HuH-7.5 (cell line): ENCODE measurements around the gene GBP3.
A peak's percentile ranks its signal among the peaks of the same experiment; 100 is the strongest.
"Not testable (repeated sequence)": the region's sequence is repeated elsewhere in the genome, so short reads cannot be mapped to it uniquely, and the experiment has no call there.

Experiments
- DNase-seq: peaks from one replicate; pipeline ENCODE4 v3.0.0; 2011; ENCODE audit warnings: low spot score

Gene GBP3, protein sequence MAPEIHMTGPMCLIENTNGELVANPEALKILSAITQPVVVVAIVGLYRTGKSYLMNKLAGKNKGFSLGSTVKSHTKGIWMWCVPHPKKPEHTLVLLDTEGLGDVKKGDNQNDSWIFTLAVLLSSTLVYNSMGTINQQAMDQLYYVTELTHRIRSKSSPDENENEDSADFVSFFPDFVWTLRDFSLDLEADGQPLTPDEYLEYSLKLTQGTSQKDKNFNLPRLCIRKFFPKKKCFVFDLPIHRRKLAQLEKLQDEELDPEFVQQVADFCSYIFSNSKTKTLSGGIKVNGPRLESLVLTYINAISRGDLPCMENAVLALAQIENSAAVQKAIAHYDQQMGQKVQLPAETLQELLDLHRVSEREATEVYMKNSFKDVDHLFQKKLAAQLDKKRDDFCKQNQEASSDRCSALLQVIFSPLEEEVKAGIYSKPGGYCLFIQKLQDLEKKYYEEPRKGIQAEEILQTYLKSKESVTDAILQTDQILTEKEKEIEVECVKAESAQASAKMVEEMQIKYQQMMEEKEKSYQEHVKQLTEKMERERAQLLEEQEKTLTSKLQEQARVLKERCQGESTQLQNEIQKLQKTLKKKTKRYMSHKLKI

DNA sequence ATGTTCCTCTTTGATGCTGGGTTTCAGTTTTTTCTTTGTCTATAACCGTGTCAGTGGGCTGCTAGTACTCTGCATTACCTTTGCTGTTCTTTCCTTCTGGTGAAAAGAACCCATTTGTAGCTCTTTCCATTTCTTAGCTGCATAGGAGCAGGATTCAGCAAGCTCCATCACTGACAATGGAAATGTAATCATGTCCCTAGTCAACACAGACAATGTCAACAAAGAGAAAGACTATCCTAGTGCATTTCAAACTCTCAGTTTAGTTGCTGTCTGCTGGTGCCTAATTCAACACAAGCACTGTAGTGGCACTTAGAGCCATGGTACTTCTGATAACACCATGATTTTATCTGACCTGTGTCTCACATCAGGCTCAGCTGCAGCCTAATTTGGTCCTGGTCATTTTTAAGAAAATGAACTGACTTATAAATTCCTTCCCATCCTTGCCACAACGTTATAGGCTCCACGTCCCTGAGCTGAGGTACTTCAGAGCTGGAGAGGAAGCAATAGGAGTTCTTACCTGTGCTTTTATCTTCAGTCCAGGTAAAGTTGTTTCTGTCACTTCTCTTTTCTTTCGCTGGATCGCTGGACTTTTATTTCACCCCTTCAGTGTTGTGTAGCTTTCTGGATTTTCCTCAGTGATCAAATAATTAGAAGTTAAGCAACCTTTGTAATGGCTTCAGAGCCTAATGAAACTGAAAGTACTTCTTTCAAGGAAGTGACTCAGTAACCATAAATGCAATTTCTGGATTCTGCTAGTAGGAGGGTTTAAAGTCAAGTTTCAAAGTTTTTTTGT is at the start of gene GBP3:
Gene GBP3, minus strand, starts transcription at position 700 of the 793 bp plus-strand sequence. CDS start 2,145 bp downstream, outside the sequence.
- DNase-seq = no peak

DNA sequence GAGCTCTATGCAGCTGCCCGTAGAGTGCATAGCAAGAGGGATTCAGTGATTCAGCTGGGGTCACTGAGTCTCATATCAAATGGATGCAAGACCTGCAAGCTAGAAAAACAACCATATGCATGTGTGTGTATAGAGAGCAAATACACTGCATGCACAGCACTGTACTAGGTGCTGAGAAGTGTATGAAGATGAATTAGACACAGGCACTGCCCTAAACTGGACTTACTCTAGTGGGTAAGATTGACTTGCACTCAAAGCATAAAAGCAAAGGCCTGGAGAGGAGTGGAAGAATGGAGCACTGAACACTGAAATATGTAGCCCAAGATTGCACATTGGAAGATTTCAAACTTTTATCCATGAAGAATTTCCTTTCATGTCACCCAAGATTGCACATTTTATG is 47.8 kb upstream of the GBP3 start:
- no peak for DNase-seq

DNA sequence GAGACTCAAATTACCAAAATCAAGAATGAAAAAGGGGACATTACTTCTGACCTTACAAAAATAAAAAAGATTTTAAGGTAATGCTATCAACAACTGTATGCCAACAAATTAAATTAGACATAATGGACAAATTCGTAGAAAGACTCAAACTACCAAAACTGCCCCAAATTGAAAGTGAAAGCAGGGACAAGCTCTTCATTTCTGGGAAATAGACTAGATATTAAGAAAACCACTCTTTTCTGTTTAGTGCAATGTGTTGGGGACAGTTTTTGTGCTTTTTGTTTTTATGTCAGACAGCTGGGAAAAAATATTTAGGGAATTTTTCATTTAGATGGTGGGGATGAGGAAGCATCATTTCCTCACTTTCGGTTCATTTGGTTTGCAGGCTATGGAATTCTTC is 47.3 kb upstream of the GBP3 start:
- DNase-seq = no peak

DNA sequence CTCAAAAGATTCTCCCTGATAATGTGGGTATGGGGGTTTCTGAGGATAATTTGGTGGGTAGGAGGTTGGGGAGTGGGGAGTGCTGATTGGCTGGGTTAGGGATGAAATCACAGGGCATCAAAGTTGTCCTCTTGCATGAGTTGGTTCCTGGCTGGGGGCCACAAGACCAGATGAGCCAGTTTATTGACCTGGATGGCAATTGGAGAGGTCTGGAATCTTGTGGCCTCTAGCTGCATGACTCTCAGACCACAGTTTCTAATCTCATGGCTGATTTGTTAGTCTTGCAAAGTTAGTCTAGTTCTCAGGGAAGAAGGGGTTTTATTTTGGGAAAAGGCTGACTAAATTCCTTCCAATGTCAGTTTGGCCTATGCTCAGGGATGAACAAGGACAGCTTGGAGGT is 45.6 kb upstream of the GBP3 start:
- DNase-seq = no peak

DNA sequence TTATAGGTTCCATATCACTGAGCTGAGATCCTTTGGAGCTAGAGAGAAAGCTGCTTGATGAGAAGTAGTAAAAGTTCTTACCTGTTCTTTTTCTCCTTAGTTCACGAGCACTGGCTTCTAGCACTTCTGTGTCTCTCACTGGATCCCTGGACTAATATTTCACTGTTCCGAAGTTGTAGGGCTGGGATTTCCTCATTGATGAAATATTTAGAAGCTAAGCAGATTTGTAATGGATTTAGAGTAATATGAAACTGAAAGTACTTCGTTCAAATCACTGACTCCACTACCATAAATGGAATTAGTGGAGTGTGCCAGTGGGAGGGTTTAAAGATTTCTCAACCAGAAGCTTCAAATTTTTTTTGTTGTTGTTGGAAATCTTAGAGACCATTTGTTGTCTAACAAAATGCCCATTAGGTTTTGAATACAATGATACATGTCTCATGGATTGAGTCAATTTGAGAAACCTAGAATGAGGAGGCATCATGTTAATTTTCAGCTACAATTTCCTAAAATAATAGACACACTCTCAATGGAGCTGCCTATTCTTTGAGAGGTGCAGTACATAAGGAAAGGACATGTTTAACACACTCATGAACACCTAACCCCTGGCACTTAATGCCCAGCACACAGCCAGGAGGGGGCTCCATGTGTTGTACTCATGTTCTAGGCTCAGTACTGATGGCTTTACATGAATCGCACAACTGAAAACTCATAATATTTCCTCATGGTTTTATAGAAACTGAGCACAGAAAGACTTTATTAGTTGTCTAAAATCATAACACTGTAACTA is 42.6 kb upstream of the GBP3 start, which contains the start of gene GBP1:
Gene GBP1, minus strand, starts transcription at position 130 of the 790 bp plus-strand sequence. CDS start 1,974 bp downstream, outside the sequence.
- no peak for DNase-seq

DNA sequence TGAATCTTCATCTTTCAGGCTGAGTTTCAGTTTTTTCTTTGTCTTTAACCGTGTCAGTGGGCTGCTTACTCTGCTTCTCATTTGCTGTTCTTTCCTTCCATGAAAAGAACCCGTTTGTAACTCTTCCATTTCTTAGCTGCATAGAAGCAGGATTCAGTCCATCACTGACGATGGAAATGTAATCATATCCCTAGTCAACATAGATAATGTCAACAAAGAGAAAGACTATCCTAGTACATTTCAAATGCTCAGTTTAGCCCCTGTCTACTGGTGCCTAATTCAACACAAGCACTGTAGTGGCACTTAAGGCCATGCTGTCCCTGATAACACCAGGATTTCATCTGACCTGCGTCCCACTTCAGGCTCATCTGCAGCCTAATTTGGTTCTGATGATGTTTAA is 42.0 kb upstream of the GBP3 start:
- no peak for DNase-seq

DNA sequence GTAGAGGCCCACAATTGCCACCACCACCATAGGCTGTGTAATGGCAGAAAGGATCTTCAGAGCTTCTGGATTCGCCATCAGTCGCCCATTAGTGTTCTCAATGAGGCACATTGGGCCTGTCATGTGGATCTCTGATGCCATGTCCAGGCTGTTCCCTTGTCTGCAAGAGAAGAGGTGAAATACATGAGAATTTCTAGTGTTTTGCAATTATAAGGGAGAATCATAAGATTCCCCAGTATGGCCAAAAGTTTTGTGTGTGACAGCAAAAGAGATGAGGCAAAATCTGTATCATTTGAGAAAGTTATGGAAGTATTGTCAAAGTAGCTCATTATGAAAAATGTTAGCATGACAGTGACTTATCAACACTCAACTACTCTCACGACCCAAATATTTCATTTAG is 40.4 kb upstream of the GBP3 start:
- no peak for DNase-seq

DNA sequence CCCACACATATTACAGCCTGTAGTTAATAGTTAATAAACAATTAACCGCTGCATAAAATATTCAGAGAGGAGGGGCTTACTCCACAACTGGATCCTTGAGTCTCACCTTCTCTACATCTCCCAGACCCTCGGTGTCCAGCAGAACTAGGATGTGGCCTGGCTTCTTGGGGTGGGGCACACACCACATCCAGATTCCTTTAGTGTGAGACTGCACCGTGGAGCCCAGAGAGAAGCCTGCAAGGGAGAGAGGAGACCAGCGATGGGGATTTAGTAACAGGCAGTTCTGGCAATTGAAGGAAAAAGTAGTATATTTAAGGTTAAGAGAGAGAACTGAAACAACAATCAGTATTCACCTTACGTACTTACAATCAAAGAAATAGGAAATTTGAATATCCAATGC is 37.4 kb upstream of the GBP3 start:
- no peak for DNase-seq

DNA sequence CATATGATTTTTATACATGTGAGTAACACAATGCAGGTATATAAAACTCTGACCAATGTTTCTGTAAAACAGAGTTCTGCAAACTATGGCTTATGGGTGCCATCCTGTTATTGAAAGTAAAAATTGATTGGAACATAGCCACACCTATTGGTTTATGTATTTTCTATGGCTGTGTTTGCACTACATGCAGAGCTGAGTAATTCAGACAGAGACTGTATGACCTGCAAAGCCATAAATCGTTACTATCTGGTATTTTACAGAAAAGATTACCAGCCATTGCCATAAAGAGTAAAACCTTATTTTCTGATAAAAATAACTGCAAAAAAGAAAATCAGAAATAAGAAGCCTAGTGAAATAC is 29.3 kb upstream of the GBP3 start:
- DNase-seq = no peak

DNA sequence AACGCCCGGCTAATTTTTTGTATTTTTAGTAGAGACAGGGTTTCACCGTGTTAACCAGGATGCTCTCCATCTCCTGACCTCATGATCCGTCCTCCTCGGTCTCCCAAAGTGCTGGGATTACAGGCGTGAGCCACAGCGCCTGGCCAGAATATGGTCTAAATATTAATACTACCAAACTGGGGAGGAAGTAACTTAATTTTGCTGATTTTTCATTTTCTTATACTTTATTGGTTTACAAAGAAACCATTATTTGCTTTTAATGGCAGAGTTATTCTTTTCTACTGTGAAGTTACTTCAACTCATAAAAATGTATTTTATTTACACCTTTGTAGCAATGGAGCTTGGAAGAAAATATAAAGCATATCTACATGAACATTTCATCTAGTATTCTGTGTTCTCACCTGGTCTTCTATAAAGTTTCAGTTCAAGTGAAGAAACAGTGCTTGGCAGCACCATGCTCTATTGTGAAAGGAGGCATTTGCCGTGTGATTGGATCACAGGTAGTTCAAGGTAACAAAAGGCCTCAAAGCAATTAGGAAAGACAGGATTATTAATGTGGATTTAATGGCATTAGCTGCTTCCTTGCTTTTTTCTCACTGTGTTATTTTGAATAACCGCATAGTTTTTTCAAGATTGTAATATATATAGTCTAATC is 28.8 kb upstream of the GBP3 start:
- no peak for DNase-seq

DNA sequence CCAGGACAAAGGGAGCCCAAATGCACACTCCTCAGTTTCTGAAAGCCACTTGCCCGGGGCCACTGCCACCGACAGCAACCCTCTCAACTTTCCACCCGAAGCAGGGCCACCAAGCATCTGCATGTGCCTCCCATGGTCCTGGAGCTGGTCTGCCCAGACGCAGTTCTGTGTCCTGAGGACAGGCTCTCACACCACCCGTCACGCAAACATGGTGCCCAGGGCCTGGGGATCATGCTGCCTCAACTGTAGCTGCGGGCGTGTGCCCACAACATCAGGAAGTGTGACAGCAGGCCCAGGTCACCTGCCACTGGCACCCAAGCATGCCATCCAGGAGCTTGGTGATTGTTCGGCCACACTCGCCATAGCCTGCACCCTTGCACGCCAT is 28.0 kb upstream of the GBP3 start:
- no peak for DNase-seq

DNA sequence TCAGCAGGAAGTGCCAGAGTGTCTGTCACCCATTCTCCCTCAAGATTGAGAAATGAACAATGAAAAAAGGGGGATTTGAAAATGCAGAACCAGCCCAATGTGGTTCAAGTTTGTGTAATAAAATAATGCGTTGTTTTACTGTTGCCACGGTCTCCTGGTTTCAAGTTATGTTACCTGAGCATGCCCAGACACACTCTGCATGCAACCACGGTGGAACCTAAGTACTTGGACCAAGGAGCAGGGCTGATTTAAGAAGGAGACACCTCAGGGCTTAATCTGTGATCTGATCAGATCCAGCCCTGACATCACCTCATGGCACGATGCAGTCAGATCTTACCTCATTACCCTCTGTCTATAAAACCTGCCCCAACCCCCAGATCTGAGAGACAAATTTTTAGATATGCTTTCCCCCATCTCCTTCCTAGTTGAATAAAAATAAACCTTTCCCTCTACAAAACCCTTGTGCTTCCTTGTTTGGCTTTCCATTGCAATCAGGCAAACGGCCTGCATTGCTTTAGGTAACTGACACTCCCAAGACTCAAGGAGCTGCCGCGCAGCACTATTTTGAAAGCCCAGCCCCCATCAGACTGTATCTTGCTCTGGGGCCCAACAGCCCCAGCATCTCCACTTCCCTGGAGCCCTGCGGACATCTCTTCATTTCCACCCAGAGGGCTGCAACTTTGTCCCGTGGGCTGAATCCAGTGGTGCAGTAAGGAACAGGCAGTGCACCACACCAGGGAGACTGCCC is 27.4 kb upstream of the GBP3 start:
- DNase-seq = not testable (repeated sequence)

DNA sequence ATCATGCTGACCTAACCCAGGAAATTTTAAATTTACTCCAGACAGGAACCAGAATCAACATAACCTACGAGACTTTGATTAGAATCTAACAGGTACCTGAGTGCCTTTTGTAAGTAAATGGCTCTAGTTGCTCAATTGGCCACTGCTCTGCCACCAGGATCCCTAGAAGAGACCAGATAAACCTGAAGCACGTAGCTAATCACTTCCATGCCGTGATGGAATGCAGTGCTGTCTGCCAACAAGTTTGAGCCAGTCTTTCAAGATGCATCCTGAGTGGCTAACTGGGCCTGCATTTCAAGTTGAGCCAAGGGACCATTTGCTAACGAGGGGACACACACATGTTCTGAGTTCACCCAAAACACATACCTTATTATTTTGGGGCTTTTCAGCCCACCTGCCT is 26.5 kb upstream of the GBP3 start:
- DNase-seq = not testable (repeated sequence)

DNA sequence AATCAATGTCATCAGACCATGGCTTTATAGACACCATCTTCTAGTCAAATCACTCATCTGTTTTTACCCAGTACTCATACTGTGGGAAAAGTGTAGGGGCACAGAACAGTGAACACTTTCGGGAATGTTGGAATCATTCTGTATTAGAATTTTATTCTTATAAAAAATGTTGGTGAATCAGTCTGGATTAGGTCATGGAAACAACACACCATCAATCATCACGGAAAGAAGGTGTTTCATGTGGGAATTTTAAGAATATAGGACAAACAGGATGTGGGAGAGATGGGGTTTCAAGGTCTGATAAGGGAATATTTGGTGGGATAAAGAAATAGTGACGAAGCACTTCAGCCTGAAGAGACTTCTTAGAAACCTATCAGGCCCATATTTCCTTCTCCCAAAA is 25.1 kb upstream of the GBP3 start:
- DNase-seq = no peak

DNA sequence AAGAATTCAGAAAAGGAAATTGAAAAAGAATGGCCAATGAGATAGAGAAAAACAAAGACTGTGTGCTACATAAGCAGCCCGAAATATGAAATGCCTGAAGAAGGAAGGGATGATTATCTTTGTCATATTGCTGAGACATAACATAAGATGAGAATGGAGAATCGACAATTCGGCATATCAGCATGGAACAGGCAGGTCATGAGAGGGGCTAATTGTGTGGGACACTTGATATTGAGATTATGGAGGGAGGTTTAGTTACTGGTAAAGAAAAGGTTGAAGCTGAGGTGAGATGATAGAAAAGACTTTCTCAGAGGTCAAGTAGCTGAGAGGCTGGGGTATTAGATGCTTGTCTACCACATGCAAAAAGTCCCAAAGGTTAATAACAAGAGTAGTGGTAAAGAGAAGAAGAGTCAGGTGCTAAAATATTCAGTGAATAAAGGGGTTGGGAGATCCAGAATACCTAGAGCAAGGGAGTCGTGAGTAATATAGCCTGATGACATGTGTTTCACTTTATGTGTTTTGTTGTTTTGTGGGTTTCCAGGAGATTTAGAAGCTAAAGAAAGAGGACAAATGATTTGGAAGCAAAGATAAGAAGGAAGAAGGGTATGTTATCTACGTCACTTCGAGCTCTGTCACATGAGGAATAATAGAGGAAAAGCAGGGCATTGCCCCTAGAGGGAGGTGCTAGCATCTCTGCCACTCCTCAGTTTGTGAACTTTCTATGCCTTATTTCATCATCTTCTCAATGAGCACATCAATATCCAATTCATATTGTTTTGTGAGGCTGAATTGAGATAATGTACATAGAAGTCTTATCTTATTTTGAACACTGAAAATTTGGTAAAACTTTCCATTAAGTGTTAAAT is 23.9 kb upstream of the GBP3 start:
- DNase-seq = not testable (repeated sequence)

DNA sequence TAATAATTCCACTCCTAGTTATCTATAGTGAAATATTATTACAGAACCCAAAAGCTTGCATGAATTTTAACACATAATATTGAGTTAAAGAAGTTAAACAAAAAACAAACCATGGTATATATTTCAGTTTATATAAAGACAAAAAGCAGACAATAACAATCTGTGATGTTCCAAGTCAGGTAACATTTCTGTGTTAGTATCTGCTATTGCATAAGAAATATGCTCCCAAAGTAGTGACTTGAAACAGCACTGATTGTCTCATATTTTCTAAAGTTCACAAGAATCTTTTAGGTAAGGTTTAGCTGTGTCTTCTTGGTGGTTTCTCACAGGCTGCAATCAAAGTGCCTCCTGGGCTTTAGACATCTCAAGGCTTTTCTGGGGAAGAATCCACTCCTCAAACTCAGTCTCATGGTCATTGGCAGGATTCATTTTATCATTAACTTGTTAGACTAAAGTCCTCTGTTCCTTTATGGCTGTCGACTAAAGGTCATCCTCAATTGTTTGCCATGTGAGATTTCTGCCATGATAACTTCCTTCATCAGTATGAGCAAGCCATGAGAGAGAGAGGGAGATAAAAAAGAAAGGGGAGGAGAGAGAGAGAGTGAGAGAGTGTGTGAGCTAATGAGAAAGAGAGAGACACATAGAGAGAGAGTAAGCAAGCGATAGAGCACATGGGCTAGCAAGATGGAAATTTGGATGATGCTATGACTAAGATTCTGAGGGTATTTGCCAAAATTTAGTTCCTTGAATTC is 22.5 kb upstream of the GBP3 start:
- peak; percentile 12 for DNase-seq

DNA sequence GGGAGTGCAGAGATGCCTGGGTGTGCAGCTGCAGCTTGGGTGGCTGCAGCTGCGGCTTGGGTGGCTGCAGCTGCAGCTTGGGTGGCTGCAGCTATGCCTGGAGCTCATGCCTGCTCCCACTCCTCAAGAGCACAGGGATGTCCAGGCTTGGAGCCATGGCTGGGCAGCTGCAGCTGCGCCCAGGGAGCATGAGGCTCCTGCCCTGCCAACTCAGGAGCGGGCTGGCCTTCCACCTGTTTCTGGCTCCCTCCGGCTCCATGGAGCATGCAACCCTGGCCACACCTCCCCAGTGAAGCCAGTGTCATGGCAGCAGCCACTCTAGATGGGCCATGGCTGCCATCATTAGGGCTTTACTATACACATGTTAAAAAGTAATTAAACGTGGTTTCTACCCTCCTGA is 21.3 kb upstream of the GBP3 start:
- DNase-seq = no peak

DNA sequence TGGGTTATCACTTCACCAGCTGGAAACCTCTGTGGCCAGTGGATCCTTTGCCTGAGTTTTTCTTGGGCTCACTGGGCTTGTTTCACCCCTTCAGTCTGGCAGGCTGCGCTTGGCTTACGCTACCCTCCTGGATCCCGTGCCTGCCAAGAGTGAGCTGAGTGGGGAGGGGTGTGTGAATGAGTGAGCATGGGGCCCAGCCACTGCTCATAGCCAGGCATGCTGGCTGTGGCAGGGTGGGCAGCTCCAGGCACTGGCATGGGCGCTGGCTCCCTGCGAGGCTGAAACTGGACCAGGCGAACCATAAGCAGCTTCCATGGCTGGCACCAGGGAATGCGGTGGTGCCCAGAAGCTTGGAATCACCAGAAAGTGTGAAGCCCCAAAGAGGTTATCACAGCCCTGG is 19.8 kb upstream of the GBP3 start:
- DNase-seq = no peak

DNA sequence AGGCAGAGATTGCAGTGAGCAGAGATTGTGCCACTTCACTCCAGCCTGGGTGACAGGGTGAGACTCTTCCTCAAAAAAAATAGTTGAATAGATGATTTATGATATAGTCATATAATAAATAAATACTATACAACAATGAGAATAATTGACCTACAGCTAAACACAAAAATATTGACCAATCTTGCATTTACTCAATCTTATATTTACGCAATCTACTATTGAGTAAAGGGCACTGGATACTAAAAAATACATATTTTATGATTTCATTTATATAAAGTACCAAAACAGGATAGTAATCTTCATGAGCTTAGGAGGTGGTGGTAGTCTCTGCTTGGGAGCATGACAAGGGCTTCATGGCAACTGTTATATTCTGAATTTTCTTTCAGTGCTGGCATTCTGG is 19.1 kb upstream of the GBP3 start:
- no peak for DNase-seq
